ENCODE data around the gene CFAP251.

CFAP251 gene

DNA sequence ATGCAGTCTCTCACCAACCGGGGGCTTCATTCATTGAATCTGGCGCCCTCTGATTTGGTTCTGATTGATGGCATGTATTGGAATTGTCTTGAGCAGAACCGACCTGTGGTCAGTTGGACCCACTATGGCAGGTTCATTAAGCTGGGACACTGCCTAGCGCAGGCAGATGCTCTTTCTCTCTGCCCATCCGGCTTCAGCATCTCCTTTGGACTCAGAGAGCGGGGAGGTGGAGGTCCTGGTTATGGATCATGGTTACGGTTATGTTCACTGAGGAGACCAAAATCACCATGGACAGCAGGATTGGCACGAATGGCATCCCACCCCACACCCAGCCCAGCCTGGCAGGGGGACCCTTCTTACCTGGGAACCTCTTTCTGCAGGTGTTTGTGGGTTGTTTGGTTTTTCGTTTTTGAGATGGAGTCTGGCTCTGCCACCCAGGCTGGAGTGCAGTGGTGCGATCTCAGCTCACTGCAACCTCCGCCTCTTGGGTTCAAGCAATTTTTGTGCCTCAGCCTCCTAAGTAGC, 86.9 kb downstream of the CFAP251 start:
- no peak for DNase-seq

DNA sequence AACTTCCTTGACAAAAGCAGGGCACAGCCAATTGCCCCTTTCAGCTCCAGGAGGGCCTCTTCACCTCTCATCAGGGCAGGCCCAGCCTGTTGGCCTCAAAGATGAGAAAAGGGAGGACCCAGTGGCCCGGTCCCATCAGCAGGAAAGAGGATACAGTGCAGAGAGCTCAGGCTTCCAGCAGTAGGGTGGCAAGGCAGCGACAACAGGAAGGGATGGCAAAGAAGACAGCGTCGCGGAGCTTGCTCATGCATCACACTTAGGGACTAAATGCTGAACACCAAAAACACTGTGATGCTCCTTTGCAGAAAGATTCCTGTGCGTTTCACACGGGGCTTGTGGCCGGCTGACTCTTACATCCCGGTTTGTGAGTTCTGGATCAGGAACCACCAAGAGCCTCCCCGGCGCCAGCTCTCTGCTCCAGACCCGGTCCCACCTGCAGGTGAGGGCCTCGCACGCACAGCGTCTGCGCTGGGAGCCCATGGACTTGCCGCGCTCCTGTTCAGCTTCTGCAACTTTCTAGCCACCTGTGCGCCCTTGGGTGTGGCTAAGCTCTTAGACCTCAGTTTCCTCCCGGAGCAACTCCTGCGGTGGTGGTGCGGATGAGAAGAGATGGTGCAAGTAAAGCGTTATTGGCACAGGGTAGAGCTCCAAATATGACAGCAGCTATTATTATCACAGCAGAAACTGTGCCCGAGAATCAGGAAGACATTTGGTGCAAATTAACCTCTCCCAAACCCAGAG, 88.0 kb downstream of the CFAP251 start:
- DNase-seq: no peak

DNA sequence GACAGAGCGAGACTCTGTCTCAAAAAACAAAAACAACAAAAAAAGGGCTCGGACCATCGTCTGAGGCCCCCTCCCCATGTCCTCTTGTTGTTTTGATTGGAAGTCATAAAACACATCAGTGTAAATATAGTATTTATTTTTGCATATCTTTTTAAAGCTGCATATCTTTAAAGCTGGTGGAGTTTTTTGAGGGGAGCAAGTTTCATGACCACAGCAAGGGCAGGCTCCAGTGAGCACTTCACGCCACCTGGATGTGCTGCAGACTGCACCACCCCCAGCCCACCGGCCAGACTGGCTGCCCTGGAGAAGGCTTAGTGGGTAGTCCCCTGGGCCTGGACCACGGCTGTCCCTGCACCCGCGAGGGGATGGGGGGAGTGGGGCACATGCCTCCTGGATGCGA, 91.3 kb downstream of the CFAP251 start:
- no peak for DNase-seq

DNA sequence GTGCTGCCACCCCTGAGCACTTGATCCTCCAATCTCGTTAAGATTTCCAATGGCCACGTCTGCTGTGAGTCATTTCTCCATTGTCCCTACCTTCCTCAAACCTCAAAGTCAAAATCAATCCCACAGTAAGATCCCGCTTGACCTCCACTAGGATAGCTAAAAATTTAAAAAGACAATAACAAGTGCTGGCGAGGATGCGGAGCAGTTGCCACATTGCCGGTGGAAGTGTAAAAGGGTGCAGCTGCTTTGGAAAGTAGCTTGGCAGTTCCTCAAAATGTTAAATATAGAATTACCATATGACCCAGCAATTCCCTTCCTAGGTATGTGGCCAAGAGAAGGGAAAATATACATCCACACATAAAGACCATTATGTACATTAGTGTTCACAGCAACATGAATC, 93.8 kb downstream of the CFAP251 start:
- DNase-seq: no peak

DNA sequence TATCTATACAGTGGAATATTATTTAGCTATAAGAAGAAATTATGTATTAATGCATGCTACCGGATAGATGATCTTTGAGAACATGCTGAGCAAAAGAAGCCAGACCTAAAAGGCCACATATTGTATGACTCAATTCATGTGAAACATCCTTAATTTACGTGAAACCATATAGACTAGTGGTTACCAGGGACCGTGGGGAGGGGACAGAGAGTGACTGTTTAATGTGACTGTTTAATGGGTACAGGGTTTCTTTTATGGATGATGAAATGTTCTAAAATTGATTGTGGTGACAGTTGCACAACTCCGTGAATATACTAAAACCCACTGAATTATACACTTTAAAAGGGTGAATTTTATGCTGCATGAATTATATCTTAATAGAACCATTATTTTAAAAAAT, 94.7 kb downstream of the CFAP251 start:
- DNase-seq: no peak

DNA sequence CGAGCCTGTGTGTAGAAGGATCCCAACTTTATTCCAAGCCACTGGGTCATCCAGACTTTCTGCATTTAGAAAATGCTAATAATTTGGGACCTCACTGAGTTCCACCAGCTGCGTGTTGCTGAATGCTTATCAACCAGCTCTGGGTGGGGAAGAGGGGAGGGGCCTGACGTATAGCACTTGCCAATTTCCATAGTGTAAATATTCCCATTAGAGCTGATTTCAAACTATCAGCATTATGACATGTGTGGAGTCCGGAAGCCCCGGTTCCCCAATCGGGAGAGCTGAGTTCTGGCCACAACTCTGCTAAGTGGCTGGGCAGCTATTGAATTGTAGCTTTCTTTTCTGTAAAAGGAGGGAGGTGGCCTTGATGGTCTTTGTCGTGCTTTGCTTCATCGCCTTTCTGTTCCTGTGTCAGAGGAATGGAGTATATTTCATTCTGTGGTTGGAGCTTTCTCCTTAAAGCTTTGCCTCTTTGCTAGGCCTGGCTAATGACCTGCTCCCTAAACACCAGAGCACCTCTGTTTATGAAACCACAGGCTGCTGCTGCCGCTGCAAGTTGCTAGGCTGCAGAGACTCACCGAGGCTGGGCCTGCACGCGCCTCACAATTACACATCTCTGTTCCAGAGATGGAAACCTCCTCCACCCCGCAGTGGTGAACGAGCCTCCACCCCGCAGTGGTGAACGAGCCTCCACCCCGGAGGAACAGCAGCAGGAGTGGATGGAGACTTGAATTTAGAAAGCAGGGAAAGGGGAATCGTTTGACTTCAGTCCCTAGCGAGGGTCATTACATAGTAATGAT, 95.6 kb downstream of the CFAP251 start:
- DNase-seq: no peak

DNA sequence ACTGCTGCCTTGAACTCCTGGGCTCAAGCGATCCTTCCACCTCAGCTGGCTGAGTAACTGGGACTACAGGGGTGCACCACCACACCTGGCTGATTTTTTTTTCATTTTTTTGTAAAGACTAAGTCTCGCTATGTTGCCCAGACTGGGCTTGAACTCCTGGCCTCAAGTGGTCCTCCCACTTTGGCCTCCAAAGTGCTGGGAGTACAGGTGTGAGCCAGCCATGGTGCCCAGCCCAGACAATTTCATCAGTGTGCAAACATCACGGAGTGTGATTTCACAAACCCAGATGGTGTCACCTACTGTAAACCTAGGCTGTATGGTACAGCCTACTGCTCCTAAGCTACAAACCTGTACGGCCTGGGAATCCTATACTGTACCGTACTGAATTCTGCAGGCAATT, 96.4 kb downstream of the CFAP251 start:
- no peak for DNase-seq

DNA sequence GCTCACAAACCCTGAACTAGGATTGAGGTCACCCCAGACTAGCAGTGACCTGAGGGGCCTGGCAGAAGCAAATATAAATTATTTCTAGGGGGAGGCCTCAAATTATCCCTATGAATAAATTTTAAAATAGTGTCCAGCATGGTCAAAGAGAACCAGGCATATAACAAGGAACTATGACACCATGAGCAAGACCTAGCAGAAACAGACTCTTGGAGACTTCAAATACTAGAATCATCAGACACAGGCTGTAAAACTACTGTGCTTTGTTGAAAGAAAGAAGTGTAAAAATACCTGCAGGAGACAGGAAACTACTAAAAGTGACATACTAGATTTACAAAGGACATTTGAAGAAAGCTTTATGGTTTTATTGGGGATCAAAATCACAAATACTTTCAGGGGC, 100.1 kb downstream of the CFAP251 start:
- no peak for DNase-seq

DNA sequence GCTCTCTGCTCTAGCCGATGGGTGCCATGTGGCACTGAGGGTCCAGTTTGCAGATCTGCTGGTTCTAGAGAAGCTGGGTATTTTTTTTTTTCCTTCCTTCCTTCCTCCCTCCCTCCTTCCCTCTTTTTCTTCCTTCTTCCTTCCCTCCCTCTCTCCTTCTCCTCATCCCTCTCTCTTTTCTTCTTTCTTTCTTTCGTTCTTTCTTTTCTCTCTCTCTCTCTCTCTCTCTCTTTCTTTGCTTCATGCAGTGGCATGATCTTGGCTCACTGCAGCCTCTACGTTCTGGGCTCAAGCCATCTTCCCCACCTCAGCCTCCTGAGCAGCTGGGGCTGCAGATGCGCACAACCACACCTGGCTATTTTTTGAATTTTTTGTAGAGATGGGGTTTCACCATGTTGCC, 100.5 kb downstream of the CFAP251 start:
- no peak for DNase-seq

DNA sequence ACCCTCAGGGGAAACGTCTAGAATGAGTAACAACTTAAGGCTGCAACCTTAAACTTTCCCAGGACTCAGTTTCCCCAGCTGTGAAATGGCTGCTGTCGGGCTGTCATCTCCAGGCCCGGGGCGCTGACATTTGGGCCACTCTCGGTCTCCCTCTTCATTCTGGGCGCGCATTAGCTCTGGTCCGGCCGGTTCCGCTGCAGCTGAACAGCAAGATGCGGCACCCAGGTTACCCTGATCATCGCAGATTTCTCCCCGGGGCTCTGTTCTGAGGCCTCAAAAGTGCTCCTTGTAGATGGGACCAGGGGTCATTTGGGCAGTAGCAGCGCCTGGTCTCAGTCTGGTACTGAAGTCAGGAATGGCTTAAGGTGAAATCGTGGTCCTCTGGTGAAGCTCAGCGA, 102.4 kb downstream of the CFAP251 start:
- DNase-seq: no peak

DNA sequence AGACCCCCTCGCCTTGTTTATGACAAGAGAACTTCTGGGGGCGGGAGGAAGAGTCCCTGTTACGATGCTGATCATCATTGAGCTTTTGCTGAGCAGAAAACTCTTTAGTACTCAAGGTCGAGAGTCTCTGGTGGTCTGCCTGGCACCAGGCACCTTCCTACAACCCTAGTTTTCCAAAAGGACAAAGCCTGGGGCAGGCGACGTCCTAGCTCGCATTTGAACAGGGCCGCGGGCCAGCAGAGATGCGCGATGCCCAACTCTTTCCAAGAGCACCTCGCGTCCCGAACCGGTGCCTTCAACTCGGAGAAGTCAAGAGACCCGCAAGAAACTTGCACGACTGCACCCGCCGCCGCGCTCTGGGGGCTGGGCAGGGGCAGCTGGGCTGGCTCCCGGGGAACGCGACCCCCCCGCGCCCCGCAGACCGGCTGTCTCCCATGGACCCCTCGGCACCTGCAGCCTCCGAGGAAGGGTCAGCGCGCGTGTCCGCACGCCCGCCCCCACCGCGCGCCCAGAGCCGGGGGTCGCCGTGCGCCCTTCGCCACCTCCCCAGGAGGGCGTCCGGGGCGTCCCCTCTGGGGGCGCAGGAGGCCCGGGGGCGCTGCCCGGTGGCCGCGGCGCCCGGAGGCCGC, 102.9 kb downstream of the CFAP251 start:
- peak; percentile 29 for DNase-seq

DNA sequence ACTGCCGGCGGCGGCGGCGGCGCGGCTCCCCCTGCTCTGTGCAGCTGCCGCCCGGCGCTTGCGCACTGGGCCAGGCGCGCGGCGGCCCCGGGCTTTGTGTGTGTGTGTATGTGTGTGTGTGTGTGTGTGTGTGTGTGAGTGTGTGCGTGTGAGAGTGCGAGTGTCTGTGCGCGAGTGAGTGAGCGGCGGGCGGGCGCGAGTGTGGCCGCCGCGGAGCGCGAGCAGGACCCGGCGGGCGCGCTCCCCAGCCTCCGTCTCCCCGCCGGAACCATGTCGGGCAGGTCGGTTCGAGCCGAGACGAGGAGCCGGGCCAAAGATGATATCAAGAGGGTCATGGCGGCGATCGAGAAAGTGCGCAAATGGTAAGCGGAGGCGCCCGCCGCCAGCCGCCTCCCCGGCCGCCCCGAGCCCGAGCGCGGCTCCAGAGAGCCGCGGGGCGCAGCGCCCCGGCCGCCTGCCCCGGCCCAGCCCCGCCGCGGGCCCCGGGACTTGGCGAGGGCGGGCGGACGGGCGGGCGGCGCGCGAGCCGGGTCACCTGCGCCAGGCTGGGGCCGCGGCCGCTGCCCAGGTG, 103.5 kb downstream of the CFAP251 start, which contains the start of gene BCL7A:
BCL7A (plus strand) TSS at position 63 of the 571 bp plus-strand sequence; CDS start at position 271, 208 bp downstream.
- DNase-seq: peak; percentile 68

DNA sequence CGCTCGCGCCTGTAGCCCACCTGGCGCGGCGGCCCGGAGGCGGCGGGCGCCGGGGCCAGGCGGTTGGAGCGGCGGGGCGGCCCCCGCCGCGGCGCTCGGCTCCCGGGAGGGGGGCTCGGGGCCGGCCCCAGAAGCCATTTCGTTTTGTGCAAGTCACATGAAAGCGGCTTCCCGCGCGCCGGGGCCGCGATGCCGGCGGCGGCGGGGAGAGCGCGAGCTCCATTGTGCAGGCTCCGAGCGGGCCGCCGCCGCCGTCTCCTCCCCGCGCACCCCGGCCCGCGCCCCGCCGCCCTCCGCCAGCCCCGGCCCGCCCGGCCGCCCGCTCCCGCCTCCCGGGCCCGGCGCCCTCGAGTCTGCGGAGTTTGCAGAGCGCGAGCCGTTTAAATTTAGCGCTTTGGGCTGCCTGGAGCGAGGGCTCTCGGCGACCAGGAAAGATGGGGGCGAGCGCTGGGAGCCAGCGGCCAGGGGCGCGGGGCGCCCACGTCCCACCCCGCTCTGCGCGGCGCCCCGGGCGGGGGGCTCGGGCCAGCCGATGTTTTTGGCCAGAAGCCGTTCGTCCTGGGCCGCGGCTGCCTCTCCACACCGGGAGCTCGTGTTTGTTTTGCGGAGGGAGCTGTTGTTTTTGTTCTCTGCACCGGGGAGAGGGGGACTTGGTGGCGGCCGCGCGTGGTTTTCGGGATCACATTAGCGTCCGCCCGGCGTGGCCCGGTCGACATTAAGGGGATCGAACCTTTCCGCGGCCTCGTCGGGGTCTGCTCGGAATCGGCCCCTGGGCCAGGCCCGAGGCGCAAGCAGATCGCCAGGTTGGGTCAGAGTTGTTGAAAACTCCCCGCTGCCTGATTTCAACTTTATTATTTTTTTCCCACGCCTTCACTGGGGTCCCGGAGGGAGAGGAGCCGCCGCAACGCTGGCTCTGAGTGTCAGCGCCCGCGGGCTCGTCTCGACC, 104.3 kb downstream of the CFAP251 start:
- DNase-seq: peak; percentile 48

DNA sequence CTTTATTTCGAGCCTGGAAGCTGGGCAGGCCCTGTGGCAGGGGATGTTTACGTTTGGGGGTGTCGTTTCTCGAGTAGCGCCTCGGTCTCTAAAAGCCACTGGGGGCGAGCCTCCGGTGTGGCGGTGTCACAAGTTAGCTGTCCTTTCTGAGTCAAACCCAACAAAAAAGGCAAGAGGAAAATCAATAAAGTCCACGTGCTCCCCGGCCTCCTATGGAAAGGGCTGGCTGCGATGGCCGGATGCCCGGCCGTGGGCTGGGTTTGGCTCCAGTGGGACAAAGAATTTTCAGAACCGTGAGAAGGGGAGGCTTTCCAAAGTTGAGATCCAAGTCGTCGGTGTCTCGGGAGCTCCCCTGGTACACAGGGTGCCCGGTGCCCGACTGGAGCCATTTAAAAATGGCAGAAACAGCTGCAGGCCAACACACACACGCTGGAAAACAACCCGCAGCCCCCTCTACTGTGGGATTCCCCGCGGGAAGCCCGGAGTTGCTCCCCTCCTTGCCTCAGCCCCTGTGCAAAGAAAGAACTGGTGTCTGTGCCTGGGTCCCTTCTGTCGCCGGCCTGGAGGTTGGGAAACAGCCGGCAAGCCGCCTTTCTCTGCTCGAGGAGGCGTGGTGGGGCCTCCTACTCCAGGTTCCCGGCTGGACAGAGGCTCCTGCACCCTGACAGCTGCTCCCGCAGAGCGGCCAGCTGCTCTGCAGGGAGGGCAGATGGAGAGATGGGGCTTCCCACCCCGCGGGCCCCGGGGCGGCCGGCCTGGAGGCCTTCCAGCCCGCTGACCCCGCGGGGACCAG, 105.1 kb downstream of the CFAP251 start:
- DNase-seq: peak; percentile 32

DNA sequence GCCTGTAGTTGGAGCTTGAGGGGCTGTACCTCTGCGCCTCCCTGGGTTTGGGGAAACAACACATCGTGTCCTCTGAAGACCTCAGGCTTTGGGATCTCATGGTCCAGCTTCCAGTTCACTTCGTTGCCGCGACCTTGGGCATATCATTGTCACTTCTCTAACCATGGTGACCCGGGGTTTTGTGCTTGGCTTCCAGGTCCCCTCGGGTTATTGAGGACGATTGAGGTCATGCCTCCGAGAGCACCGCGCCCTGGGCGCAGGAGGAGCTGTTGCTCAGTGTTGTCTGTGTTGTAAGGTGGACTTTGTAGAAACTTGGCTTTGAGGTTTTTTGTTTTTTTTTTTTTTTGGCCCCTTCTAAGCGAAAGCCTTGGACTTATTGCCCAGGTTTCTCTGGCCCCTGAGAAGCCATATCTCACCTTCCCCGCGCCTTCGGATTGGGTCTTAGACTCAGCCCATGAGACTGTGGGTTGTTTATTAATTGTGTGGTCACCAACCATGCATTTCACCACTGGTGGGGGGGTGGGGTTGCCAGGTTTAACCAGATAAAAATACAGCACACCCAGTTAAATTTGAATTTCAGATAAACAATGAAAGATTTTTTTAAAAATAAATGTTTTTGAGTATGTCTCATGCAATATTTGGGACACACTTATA, 105.9 kb downstream of the CFAP251 start:
- no peak for DNase-seq

DNA sequence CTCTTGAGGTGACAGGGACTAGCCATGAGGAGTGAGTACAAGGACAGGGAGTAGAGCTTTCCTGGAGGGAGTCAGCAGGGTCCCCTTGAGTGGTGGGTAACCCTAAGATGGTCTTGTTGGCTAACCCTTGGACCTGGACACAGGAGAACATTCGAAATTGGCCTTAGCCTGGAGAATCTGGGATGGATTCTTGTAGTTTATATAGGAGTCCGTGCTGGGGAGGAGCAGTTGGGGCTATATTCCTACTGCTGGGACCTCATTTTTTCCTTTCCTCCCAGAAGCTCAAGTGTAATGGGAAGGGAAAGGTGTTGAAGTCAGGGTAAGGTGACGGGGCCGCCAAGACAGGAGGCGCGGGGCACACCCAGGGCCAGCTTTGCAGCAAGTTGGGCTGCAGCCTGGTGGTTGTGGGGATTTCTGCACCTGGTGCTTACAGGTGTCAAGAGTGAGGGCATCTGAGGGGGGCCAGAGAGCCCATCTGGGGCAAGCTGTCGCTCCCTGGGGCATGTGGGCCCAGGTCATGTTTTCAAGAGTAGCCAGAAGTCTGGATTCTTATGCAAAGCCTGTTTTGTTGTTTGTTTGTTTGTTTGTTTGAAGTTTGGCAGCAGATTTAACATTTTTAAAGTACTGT, 108.4 kb downstream of the CFAP251 start:
- no peak for DNase-seq

DNA sequence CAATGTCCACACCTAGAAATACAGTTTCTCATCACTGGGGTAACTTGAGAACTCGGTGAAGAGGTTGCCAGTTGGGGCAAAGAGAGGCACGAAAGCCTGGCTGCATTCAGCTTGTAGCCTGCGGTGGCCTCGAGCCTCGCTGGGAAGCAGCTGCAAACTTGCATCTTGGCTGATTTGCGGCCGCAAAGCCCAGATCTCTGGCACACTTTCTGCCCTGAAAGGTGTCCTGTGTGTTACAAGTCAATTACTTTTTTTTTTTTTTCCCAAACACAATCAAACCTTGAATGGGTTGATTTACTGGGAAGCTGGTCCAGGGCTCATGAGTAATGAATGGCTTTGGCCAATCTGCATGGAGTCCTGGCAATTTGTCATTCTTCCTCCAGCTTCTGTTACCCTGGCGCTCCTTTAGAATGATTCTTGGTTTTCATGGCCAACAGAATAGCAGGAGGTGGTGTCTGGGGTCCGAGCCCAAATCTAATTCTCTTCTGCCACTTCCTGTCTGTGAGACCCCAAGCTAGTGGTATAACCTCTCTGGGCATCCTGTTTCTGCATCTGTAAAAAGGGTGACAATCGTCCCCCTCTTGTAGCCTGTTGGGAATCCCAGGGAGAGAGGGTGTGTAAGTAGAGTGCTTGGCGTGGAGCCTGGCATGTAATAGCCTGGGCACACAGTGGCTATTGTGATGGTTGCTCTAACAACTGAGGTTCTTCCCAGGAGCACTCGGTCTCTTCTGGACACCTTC, 109.9 kb downstream of the CFAP251 start:
- no peak for DNase-seq

DNA sequence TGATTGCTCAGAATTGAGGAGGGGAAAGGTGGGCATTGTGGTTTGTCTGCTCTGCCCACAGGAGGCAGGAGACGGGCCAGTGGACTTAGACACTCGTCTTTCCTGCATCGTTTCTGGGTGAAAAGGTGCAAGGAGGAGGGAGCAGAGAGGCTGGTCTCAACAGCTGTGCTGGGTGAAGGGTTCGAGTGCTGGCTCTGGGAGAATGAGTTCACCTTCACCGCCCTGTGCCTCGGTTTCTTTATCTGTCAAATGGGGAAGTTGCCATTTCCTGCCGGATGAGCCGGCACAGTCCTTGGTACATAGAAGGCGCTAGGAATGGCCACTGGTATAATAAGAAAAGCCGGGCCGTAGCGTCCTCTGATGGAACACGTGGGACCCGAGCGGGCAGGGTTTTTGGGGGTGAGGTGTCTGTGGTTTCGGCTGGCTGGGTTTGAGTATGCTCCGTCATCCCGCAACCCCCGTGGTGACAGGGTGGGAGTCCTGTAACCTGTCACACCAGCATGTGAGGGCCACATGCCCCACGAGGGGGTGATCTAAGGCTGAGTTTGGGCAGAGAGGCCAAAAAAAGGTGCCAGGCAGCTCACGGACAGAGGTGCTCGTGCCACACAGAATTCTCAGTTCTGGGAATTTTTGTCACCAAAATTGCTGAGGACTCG, 110.6 kb downstream of the CFAP251 start:
- DNase-seq: peak; percentile 45
